Thoracic aorta (tissue), 2 donors: ENCODE measurements around the gene CCDC88C. TPM values are rescaled to one million over a fixed set of nuclear protein-coding genes. Genes with fewer than 3 reads are reported as not detected.

Experiments used
- ATAC-seq: fragments of 150-250 bp; one replicate; pipeline ENCODE4 v1.8.0; 2017; ENCODE audit warnings: low read depth; ENCODE audit not compliant: insufficient number of reproducible peaks, low FRiP score
- DNase-seq: peaks from one replicate; pipeline ENCODE4 v3.0.0-alpha.2; 2020; ENCODE audit warnings: low spot score
- H3K27ac ChIP-seq, 2 donors: fragments of 200-600 bp; sonication (generic); 1 replicate in 1 of 2; 2 replicates in 1 of 2; pipeline ENCODE4 v1.5.1; 2016; ENCODE audit warnings: mild to moderate bottlenecking in 2 of 2, moderate library complexity in 2 of 2
- H3K27me3 ChIP-seq: fragments of 200-600 bp; sonication (generic); replicated peaks from 2 replicates; pipeline ENCODE4 v1.6.0; 2016; ENCODE audit warnings: mild to moderate bottlenecking; ENCODE audit not compliant: insufficient read depth
- H3K36me3 ChIP-seq: fragments of 200-600 bp; sonication (generic); one replicate; pipeline ENCODE4 v1.5.1; 2016
- H3K4me1 ChIP-seq, 2 donors: fragments of 200-600 bp; sonication (generic); 1 replicate in 1 of 2; 2 replicates in 1 of 2; pipeline versions ENCODE4 v1.5.1 to v1.6.0; 2016; ENCODE audit warnings: low read depth in 2 of 2, mild to moderate bottlenecking in 1 of 2; ENCODE audit not compliant: control insufficient read depth in 1 of 2
- H3K4me3 ChIP-seq: fragments of 200-600 bp; sonication (generic); 2 replicates; pipeline ENCODE4 v1.5.1; 2016; ENCODE audit warnings: mild to moderate bottlenecking
- H3K9me3 ChIP-seq: fragments of 200-600 bp; sonication (generic); 2 replicates; pipeline ENCODE4 v1.5.1; 2016
- CTCF ChIP-seq: fragments of 200-600 bp; sonication (generic); IDR thresholded peaks from one replicate; pipeline ENCODE4 v1.5.1; 2019; ENCODE audit warnings: antibody characterized with exemption
- total RNA-seq, 2 donors: library from RNA; depleted of rRNA; stranded (reverse); fragments of >200 nt; gene quantifications; one replicate each; pipeline versions ENCODE4 v1.1.0 to v1.2.3, GENCODE V29; 2016

Gene CCDC88C
- total RNA-seq, 2 donors from 2014 or later = 3.7 to 11.5 TPM

GRCh38 chr14:91300957-91301356 lies 116.7 kb downstream of the CCDC88C start:
- H3K27ac ChIP-seq = no peak overlapping the region
- ATAC-seq = no peak
- H3K36me3 ChIP-seq = no peaks in the 10 kb centered on the region
- H3K27me3 ChIP-seq = no peaks in the 10 kb centered on the region
- no peak overlapping the region for H3K4me3 ChIP-seq
- no peak for DNase-seq
- no peaks in the 10 kb centered on the region for H3K9me3 ChIP-seq
- H3K4me1 ChIP-seq = no peaks in the 10 kb centered on the region
- TF ChIP-seq CTCF = no peak

GRCh38 chr14:91300283-91300895 lies 117.2 kb downstream of the CCDC88C start:
- Histone ChIP-seq H3K36me3 (no peaks in the 10 kb centered on the region), H3K9me3 (no peaks in the 10 kb centered on the region), H3K4me3 (no peak overlapping the region), H3K4me1 (no peaks in the 10 kb centered on the region), H3K27me3 (no peaks in the 10 kb centered on the region), H3K27ac (no peak overlapping the region)
- DNase-seq (no peak), ATAC-seq (no peak)
- no peak for TF ChIP-seq CTCF

- no peaks in the 10 kb centered on the region for H3K27me3 ChIP-seq
- no peaks in the 10 kb centered on the region for H3K36me3 ChIP-seq
- no peaks in the 10 kb centered on the region for H3K4me1 ChIP-seq
- no peak overlapping the region for H3K27ac ChIP-seq
- no peak for TF ChIP-seq CTCF
- no peak for ATAC-seq
- H3K4me3 ChIP-seq = no peak overlapping the region
- DNase-seq = no peak
- no peaks in the 10 kb centered on the region for H3K9me3 ChIP-seq
These were observed 118.2 kb downstream of the CCDC88C start for GRCh38 chr14:91299121-91300115.

- no peaks in the 10 kb centered on the region for H3K27me3 ChIP-seq
- no peaks in the 10 kb centered on the region for H3K9me3 ChIP-seq
- ATAC-seq = no peak
- no peaks in the 10 kb centered on the region for H3K36me3 ChIP-seq
- H3K27ac ChIP-seq = no peak overlapping the region
- H3K4me3 ChIP-seq = peak overlapping the region; percentile 39
- no peak for DNase-seq
- no peaks in the 10 kb centered on the region for H3K4me1 ChIP-seq
- no peak for TF ChIP-seq CTCF
These were observed 119.0 kb downstream of the CCDC88C start for GRCh38 chr14:91298576-91298975.

GRCh38 chr14:91297081-91297711 lies 120.4 kb downstream of the CCDC88C start:
- Histone ChIP-seq H3K4me1 (no peaks in the 10 kb centered on the region), H3K4me3 (no peak overlapping the region), H3K9me3 (no peaks in the 10 kb centered on the region), H3K27me3 (no peaks in the 10 kb centered on the region), H3K27ac (no peak overlapping the region), H3K36me3 (no peaks in the 10 kb centered on the region)
- ATAC-seq = no peak
- DNase-seq = no peak
- TF ChIP-seq CTCF = no peak
